Suprapubic skin (tissue), 4 donors: ENCODE measurements around the gene DCTN2.

ENCODE experiments used
- CTCF ChIP-seq, 2 donors: fragments of 200-600 bp in 1 of 2; fragments of 450-650 bp in 1 of 2; sonication (generic) in 1 of 2; IDR thresholded peaks; one replicate each; pipeline ENCODE4 v1.5.1; 2016 to 2019; ENCODE audit warnings: antibody characterized with exemption in 2 of 2, mild to moderate bottlenecking in 1 of 2, moderate library complexity in 1 of 2
- POLR2A ChIP-seq, 2 donors: fragments of 450-650 bp; IDR thresholded peaks; one replicate each; pipeline ENCODE4 v1.6.1; 2017; ENCODE audit warnings: antibody characterized with exemption in 2 of 2, mild to moderate bottlenecking in 2 of 2, moderate library complexity in 2 of 2
- POLR2AphosphoS5 ChIP-seq, 3 donors: sonication (generic); formaldehyde crosslinking; IDR thresholded peaks; one replicate each; pipeline ENCODE4 v1.6.1; 2017; ENCODE audit warnings: antibody characterized with exemption in 3 of 3

- no peak for TF ChIP-seq CTCF (IDR thresholded peaks at IDR 0.05)
- TF ChIP-seq POLR2A (IDR thresholded peaks at IDR 0.05): no peak
- no peak for TF ChIP-seq POLR2AphosphoS5 (IDR thresholded peaks at IDR 0.05)
Measured at GRCh38 chr12:57554897-57555296, 7.9 kb upstream of the DCTN2 start.
